Uterus (tissue), 2 donors: ENCODE measurements around the gene SRGAP1.

Source experiments
- POLR2A ChIP-seq, 2 donors: fragments of 450-650 bp; IDR thresholded peaks; one replicate each; pipeline ENCODE4 v1.6.1; 2016; ENCODE audit warnings: antibody characterized with exemption in 2 of 2, mild to moderate bottlenecking in 1 of 2, moderate library complexity in 1 of 2
- TF ChIP-seq, protein P1 (sequence below), 4 experiments: fragments of 200-600 bp in 2 of 4; fragments of 450-650 bp in 2 of 4; sonication (generic) in 2 of 4; IDR thresholded peaks; one replicate each; pipeline ENCODE4 v1.5.1; 2016 to 2019; ENCODE audit warnings: antibody characterized with exemption in 4 of 4, mild to moderate bottlenecking in 2 of 4, moderate library complexity in 1 of 4

DNA sequence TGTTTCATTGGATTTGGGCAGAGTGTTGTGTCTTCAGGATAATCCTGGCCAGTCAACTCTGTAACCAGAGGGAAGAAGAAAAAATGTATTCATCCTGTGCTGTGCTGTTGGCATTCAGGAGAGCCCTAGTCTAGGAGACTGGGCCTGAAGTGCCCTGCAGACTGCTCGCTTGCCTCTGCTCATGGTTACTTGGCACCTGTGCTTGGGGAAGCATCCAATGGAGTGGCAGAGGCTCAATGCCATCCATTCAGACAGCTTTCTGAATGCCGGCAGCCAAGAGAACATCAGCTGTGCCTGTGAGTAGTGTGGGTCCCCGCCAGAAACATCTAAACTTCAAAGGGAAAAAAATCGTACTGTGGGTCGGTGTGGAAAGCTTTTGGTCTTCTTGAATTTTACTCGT lies 124.2 kb downstream of the SRGAP1 start:
- TF ChIP-seq, protein P1, sequence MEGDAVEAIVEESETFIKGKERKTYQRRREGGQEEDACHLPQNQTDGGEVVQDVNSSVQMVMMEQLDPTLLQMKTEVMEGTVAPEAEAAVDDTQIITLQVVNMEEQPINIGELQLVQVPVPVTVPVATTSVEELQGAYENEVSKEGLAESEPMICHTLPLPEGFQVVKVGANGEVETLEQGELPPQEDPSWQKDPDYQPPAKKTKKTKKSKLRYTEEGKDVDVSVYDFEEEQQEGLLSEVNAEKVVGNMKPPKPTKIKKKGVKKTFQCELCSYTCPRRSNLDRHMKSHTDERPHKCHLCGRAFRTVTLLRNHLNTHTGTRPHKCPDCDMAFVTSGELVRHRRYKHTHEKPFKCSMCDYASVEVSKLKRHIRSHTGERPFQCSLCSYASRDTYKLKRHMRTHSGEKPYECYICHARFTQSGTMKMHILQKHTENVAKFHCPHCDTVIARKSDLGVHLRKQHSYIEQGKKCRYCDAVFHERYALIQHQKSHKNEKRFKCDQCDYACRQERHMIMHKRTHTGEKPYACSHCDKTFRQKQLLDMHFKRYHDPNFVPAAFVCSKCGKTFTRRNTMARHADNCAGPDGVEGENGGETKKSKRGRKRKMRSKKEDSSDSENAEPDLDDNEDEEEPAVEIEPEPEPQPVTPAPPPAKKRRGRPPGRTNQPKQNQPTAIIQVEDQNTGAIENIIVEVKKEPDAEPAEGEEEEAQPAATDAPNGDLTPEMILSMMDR (IDR thresholded peaks at IDR 0.05): no peak
- no peak for TF ChIP-seq POLR2A (IDR thresholded peaks at IDR 0.05)
